ENCODE results near the gene ATP5PD.

The ATP5PD gene

GRCh38 chr17:75064040-75064439 lies 17.3 kb upstream of the ATP5PD start:
- Histone ChIP-seq H3K79me2 (ENCODE audit: control insufficient read depth, low read length) (no peaks in the 10 kb centered on the region), H3K4me2 (ENCODE audit: low read length) (no peak overlapping the region), H4K20me1 (ENCODE audit: control insufficient read depth, insufficient read depth, low read depth, low read length) (no peaks in the 10 kb centered on the region), H3K36me3 (ENCODE audit: control insufficient read depth, low read length) (peaks cover 21% of the 10 kb centered on the region), H3F3A (ENCODE audit: control insufficient read depth, insufficient read depth) (no peaks in the 10 kb centered on the region), H3K9me3 (ENCODE audit: control insufficient read depth, insufficient read depth, low read length) (no peaks in the 10 kb centered on the region), H3K4me1 (ENCODE audit: control insufficient read depth, low read length) (no peaks in the 10 kb centered on the region), H3K4me3 (ENCODE audit: low read length) (no peak overlapping the region), H3K9me2 (replicated peaks; ENCODE audit: control insufficient read depth, low read length) (no peaks in the 10 kb centered on the region), H3K27ac (ENCODE audit: low read depth, low read length) (no peak overlapping the region), H3K27me3 (ENCODE audit: control insufficient read depth, low read length) (no peaks in the 10 kb centered on the region)
- no peak for TF ChIP-seq CTCF (IDR thresholded peaks at IDR 0.05; ENCODE audit: low read depth, low read length, poor library complexity, severe bottlenecking)
- TF ChIP-seq EZH2phosphoT487 (IDR thresholded peaks at IDR 0.05; ENCODE audit: borderline replicate concordance, low read length): no peak

GRCh38 chr17:75063626-75064025 lies 16.9 kb upstream of the ATP5PD start:
- no peaks in the 10 kb centered on the region for H3K9me3 ChIP-seq (ENCODE audit: control insufficient read depth, insufficient read depth, low read length)
- no peak overlapping the region for H3K4me2 ChIP-seq (ENCODE audit: low read length)
- no peaks in the 10 kb centered on the region for H3K79me2 ChIP-seq (ENCODE audit: control insufficient read depth, low read length)
- H4K20me1 ChIP-seq (ENCODE audit: control insufficient read depth, insufficient read depth, low read depth, low read length): no peaks in the 10 kb centered on the region
- no peaks in the 10 kb centered on the region for H3F3A ChIP-seq (ENCODE audit: control insufficient read depth, insufficient read depth)
- H3K36me3 ChIP-seq (ENCODE audit: control insufficient read depth, low read length): peaks cover 21% of the 10 kb centered on the region
- TF ChIP-seq EZH2phosphoT487 (IDR thresholded peaks at IDR 0.05; ENCODE audit: borderline replicate concordance, low read length) (no peak), CTCF (IDR thresholded peaks at IDR 0.05; ENCODE audit: low read depth, low read length, poor library complexity, severe bottlenecking) (no peak)
- H3K9me2 ChIP-seq (replicated peaks; ENCODE audit: control insufficient read depth, low read length): no peaks in the 10 kb centered on the region
- H3K4me3 ChIP-seq (ENCODE audit: low read length): no peak overlapping the region
- no peak overlapping the region for H3K27ac ChIP-seq (ENCODE audit: low read depth, low read length)
- no peaks in the 10 kb centered on the region for H3K4me1 ChIP-seq (ENCODE audit: control insufficient read depth, low read length)
- no peaks in the 10 kb centered on the region for H3K27me3 ChIP-seq (ENCODE audit: control insufficient read depth, low read length)

GRCh38 chr17:75063201-75063600 lies 16.4 kb upstream of the ATP5PD start:
- TF ChIP-seq CTCF (IDR thresholded peaks at IDR 0.05; ENCODE audit: low read depth, low read length, poor library complexity, severe bottlenecking) (no peak), EZH2phosphoT487 (IDR thresholded peaks at IDR 0.05; ENCODE audit: borderline replicate concordance, low read length) (no peak)
- no peak overlapping the region for H3K4me3 ChIP-seq (ENCODE audit: low read length)
- no peaks in the 10 kb centered on the region for H3K27me3 ChIP-seq (ENCODE audit: control insufficient read depth, low read length)
- no peak overlapping the region for H3K27ac ChIP-seq (ENCODE audit: low read depth, low read length)
- H3K36me3 ChIP-seq (ENCODE audit: control insufficient read depth, low read length): peaks cover 21% of the 10 kb centered on the region
- H3K9me2 ChIP-seq (replicated peaks; ENCODE audit: control insufficient read depth, low read length): no peaks in the 10 kb centered on the region
- H3K9me3 ChIP-seq (ENCODE audit: control insufficient read depth, insufficient read depth, low read length): no peaks in the 10 kb centered on the region
- no peaks in the 10 kb centered on the region for H4K20me1 ChIP-seq (ENCODE audit: control insufficient read depth, insufficient read depth, low read depth, low read length)
- H3K4me2 ChIP-seq (ENCODE audit: low read length): no peak overlapping the region
- no peaks in the 10 kb centered on the region for H3K79me2 ChIP-seq (ENCODE audit: control insufficient read depth, low read length)
- no peaks in the 10 kb centered on the region for H3K4me1 ChIP-seq (ENCODE audit: control insufficient read depth, low read length)
- H3F3A ChIP-seq (ENCODE audit: control insufficient read depth, insufficient read depth): no peaks in the 10 kb centered on the region

- Histone ChIP-seq H3K79me2 (ENCODE audit: control insufficient read depth, low read length) (no peaks in the 10 kb centered on the region), H3K4me1 (ENCODE audit: control insufficient read depth, low read length) (no peaks in the 10 kb centered on the region), H3K36me3 (ENCODE audit: control insufficient read depth, low read length) (peaks cover 21% of the 10 kb centered on the region), H3K9me3 (ENCODE audit: control insufficient read depth, insufficient read depth, low read length) (no peaks in the 10 kb centered on the region), H3K27ac (ENCODE audit: low read depth, low read length) (no peak overlapping the region), H3F3A (ENCODE audit: control insufficient read depth, insufficient read depth) (no peaks in the 10 kb centered on the region), H4K20me1 (ENCODE audit: control insufficient read depth, insufficient read depth, low read depth, low read length) (no peaks in the 10 kb centered on the region), H3K27me3 (ENCODE audit: control insufficient read depth, low read length) (no peaks in the 10 kb centered on the region), H3K9me2 (replicated peaks; ENCODE audit: control insufficient read depth, low read length) (no peaks in the 10 kb centered on the region), H3K4me3 (ENCODE audit: low read length) (no peak overlapping the region), H3K4me2 (ENCODE audit: low read length) (no peak overlapping the region)
- no peak for TF ChIP-seq CTCF (IDR thresholded peaks at IDR 0.05; ENCODE audit: low read depth, low read length, poor library complexity, severe bottlenecking)
- TF ChIP-seq EZH2phosphoT487 (IDR thresholded peaks at IDR 0.05; ENCODE audit: borderline replicate concordance, low read length): no peak
These were observed 14.8 kb upstream of the ATP5PD start for GRCh38 chr17:75061618-75062017.

Measured in DOHH2 (cell line).